H1 (cell line): ENCODE measurements around the gene DCN. TPM values are rescaled to one million over a fixed set of nuclear protein-coding genes. Genes with fewer than 3 reads are reported as not detected.

Experiments used
- CTCF ChIA-PET: fragments of 300-600 bp; sonication (Branson Sonifier 250); formaldehyde crosslinking; loops from one replicate; lab custom pipeline; 2021; ENCODE audit not compliant: partially characterized antibody; lab: Charles Lee
- POLR2A ChIA-PET: fragments of 300-600 bp; sonication (Branson Sonifier 250); formaldehyde crosslinking; loops from one replicate; lab custom pipeline; 2021; ENCODE audit warnings: inconsistent platforms; ENCODE audit not compliant: partially characterized antibody; lab: Charles Lee
- DNase-seq, 2 experiments: peaks; one replicate each; pipeline versions ENCODE4 v3.0.0 to v3.0.0-alpha.2; 2010 to 2022; ENCODE audit warnings: low spot score in 2 of 2, low read depth in 1 of 2, mixed read lengths in 1 of 2
- FAIRE-seq: peaks from 2 replicates; lab custom pipeline; 2011; peaks lifted over from hg19 to GRCh38; lab: Jason Lieb, UNC
- H2AFZ ChIP-seq: 2 replicates; pipeline ENCODE4 v1.8.1; 2012; ENCODE audit warnings: low read length, inconsistent platforms
- H2AK5ac ChIP-seq: 2 replicates; pipeline ENCODE4 v1.6.1; 2013; ENCODE audit warnings: low read depth, low read length
- H2BK120ac ChIP-seq: replicated peaks from 2 replicates; pipeline ENCODE3; 2013; ENCODE audit warnings: low read depth, low read length, inconsistent platforms
- H2BK12ac ChIP-seq: 2 replicates; pipeline ENCODE4 v1.6.1; 2013; ENCODE audit warnings: low read depth, low read length
- H2BK15ac ChIP-seq: 2 replicates; pipeline ENCODE4 v1.6.1; 2013; ENCODE audit warnings: low read length
- H2BK20ac ChIP-seq: 2 replicates; pipeline ENCODE4 v1.6.1; 2013; ENCODE audit warnings: low read length
- H2BK5ac ChIP-seq: 2 replicates; pipeline ENCODE4 v1.6.1; 2013; ENCODE audit warnings: low read depth, low read length
- H3K14ac ChIP-seq: 2 replicates; pipeline ENCODE4 v1.6.1; 2013; ENCODE audit warnings: inconsistent platforms; ENCODE audit not compliant: insufficient read length
- H3K18ac ChIP-seq: 2 replicates; pipeline ENCODE4 v1.6.1; 2013; ENCODE audit warnings: low read length; ENCODE audit errors: extremely low read depth
- H3K23ac ChIP-seq: 2 replicates; pipeline ENCODE4 v1.6.1; 2013; ENCODE audit warnings: inconsistent platforms; ENCODE audit not compliant: insufficient read length
- H3K23me2 ChIP-seq: 2 replicates; pipeline ENCODE4 v1.6.1; 2013; ENCODE audit warnings: low read depth, low read length
- H3K27ac ChIP-seq: 2 replicates; pipeline ENCODE4 v1.6.1; 2011; ENCODE audit warnings: low read depth, low read length, inconsistent platforms
- H3K27me3 ChIP-seq, 4 experiments: replicated peaks in 1 of 4; 1 replicate in 1 of 4; 2 replicates in 3 of 4; pipeline versions ENCODE4 v1.6.1 to v1.8.1; 2011 to 2013; ENCODE audit warnings: low read length in 3 of 4, mild to moderate bottlenecking in 3 of 4, inconsistent platforms in 2 of 4, mixed read lengths in 2 of 4, moderate library complexity in 1 of 4; ENCODE audit not compliant: control insufficient read depth in 3 of 4, insufficient read depth in 3 of 4; ENCODE audit errors: extremely low read depth in 1 of 4
- H3K36me3 ChIP-seq, 4 experiments: 2 replicates each; pipeline versions ENCODE4 v1.6.1 to v1.8.1; 2011 to 2013; ENCODE audit warnings: mild to moderate bottlenecking in 4 of 4, low read length in 3 of 4, moderate library complexity in 2 of 4, control low read depth in 1 of 4, inconsistent platforms in 1 of 4; ENCODE audit not compliant: insufficient read depth in 4 of 4, control insufficient read depth in 2 of 4
- H3K4ac ChIP-seq: replicated peaks from 2 replicates; pipeline ENCODE3; 2013; ENCODE audit warnings: low read length, low read depth, mixed read lengths, inconsistent platforms; ENCODE audit not compliant: insufficient read length
- H3K4me1 ChIP-seq, 4 experiments: replicated peaks in 1 of 4; 1 replicate in 1 of 4; 2 replicates in 3 of 4; pipeline versions ENCODE4 v1.6.1 to v1.8.1; 2011 to 2013; ENCODE audit warnings: low read length in 3 of 4, inconsistent platforms in 2 of 4, mixed read lengths in 1 of 4; ENCODE audit not compliant: insufficient read depth in 4 of 4, control insufficient read depth in 3 of 4
- H3K4me2 ChIP-seq, 2 experiments: 2 replicates each; pipeline versions ENCODE4 v1.6.1 to v1.8.1; 2011 to 2013; ENCODE audit warnings: low read depth in 2 of 2, low read length in 2 of 2, control low read depth in 1 of 2, inconsistent platforms in 1 of 2, mild to moderate bottlenecking in 1 of 2; ENCODE audit not compliant: insufficient read depth in 1 of 2
- H3K4me3 ChIP-seq, 4 experiments: fragments of 200-600, 300-600 bp in 1 of 4; sonication (generic), shearing (Covaris generic), sonication (Bioruptor Twin) in 1 of 4; 2 replicates each; pipeline versions ENCODE4 v1.5.1 to v1.8.1; 2011 to 2016; ENCODE audit warnings: low read length in 4 of 4, low read depth in 3 of 4, control low read depth in 2 of 4, inconsistent platforms in 2 of 4, mild to moderate bottlenecking in 2 of 4, mixed read lengths in 1 of 4, moderate library complexity in 1 of 4; ENCODE audit not compliant: insufficient read depth in 2 of 4; ENCODE audit errors: extremely low read depth in 1 of 4
- H3K56ac ChIP-seq: replicated peaks from 2 replicates; pipeline ENCODE3; 2013; ENCODE audit warnings: low read depth, mild to moderate bottlenecking, mixed read lengths, low read length, inconsistent platforms; ENCODE audit not compliant: insufficient read length
- H3K79me1 ChIP-seq: 2 replicates; pipeline ENCODE4 v1.6.1; 2013; ENCODE audit warnings: low read depth, low read length, control low read depth
- H3K79me2 ChIP-seq, 2 experiments: 2 replicates each; pipeline versions ENCODE4 v1.6.1 to v1.8.1; 2012 to 2013; ENCODE audit warnings: low read length in 2 of 2, mild to moderate bottlenecking in 2 of 2, inconsistent platforms in 1 of 2; ENCODE audit not compliant: insufficient read depth in 2 of 2, control insufficient read depth in 1 of 2
- H3K9ac ChIP-seq, 4 experiments: replicated peaks in 1 of 4; 1 replicate in 1 of 4; 2 replicates in 3 of 4; pipeline versions ENCODE4 v1.6.1 to v1.8.1; 2011 to 2013; ENCODE audit warnings: low read depth in 3 of 4, low read length in 3 of 4, control low read depth in 2 of 4, mild to moderate bottlenecking in 2 of 4, moderate library complexity in 2 of 4, inconsistent platforms in 1 of 4; ENCODE audit errors: extremely low read depth in 1 of 4
- H3K9me3 ChIP-seq, 2 experiments: 2 replicates each; pipeline versions ENCODE4 v1.6.1 to v1.8.1; 2012 to 2013; ENCODE audit warnings: mild to moderate bottlenecking in 2 of 2, moderate library complexity in 2 of 2, control low read depth in 1 of 2, inconsistent platforms in 1 of 2, low read depth in 1 of 2, low read length in 1 of 2, mixed read lengths in 1 of 2; ENCODE audit not compliant: insufficient read depth in 2 of 2
- H4K20me1 ChIP-seq, 2 experiments: replicated peaks in 1 of 2; 2 replicates each; pipeline versions ENCODE3 to v1.8.1; 2011 to 2013; ENCODE audit warnings: inconsistent platforms in 2 of 2, low read length in 2 of 2, mild to moderate bottlenecking in 1 of 2; ENCODE audit not compliant: insufficient read depth in 2 of 2, control insufficient read depth in 1 of 2
- H4K5ac ChIP-seq: 2 replicates; pipeline ENCODE4 v1.6.1; 2013; ENCODE audit warnings: low read length, low read depth, mixed read lengths, inconsistent platforms; ENCODE audit not compliant: insufficient read length
- H4K8ac ChIP-seq: 2 replicates; pipeline ENCODE4 v1.8.0; 2013; ENCODE audit warnings: mild to moderate bottlenecking, moderate library complexity, low read length, inconsistent platforms; ENCODE audit not compliant: insufficient read depth; ENCODE audit errors: extremely low read depth
- H4K91ac ChIP-seq: replicated peaks from 2 replicates; pipeline ENCODE3; 2013; ENCODE audit warnings: low read length, mixed read lengths, inconsistent platforms; ENCODE audit not compliant: insufficient read length
- CEBPB ChIP-seq: IDR thresholded peaks from 2 replicates; pipeline ENCODE4 v1.6.1; 2012; ENCODE audit warnings: low read depth, low read length
- EZH2 ChIP-seq: fragments of 200-600 bp; sonication (generic); IDR thresholded peaks from 2 replicates; pipeline ENCODE4 v1.7.1; 2012; ENCODE audit warnings: low read depth, mild to moderate bottlenecking, moderate library complexity, low read length, inconsistent platforms; ENCODE audit not compliant: severe bottlenecking
- GABPA ChIP-seq: IDR thresholded peaks from 2 replicates; pipeline ENCODE4 v1.6.1; 2011; ENCODE audit warnings: mild to moderate bottlenecking, low read length, moderate library complexity, borderline replicate concordance; ENCODE audit not compliant: insufficient read depth
- HDAC6 ChIP-seq: IDR thresholded peaks from one replicate; pipeline ENCODE4 v1.7.1; 2012; ENCODE audit warnings: low read depth, mild to moderate bottlenecking, inconsistent platforms, low read length, moderate library complexity
- JUN ChIP-seq: IDR thresholded peaks from 2 replicates; pipeline ENCODE4 v1.6.1; 2011; ENCODE audit warnings: low read depth, mild to moderate bottlenecking, improper control_type of control experiment, low read length
- NANOG ChIP-seq: IDR thresholded peaks from 2 replicates; pipeline ENCODE4 v1.6.1; 2011; ENCODE audit warnings: low read length, low read depth, mild to moderate bottlenecking, inconsistent platforms; ENCODE audit not compliant: insufficient read depth, poor library complexity, severe bottlenecking
- RAD21 ChIP-seq, 2 experiments: IDR thresholded peaks in 1 of 2; conservative IDR thresholded peaks in 1 of 2; 2 replicates each; pipeline ENCODE4 v1.6.1; 2011; ENCODE audit warnings: low read depth in 2 of 2, low read length in 2 of 2, improper control_type of control experiment in 1 of 2, inconsistent platforms in 1 of 2, mild to moderate bottlenecking in 1 of 2, moderate library complexity in 1 of 2
- SP1 ChIP-seq: IDR thresholded peaks from 2 replicates; pipeline ENCODE4 v1.6.1; 2011; ENCODE audit warnings: low read depth, low read length
- TEAD4 ChIP-seq: IDR thresholded peaks from 2 replicates; pipeline ENCODE4 v1.6.1; 2012; ENCODE audit warnings: low read depth, low read length, inconsistent platforms, mixed read lengths
- WGBS, 2 experiments: shearing (Covaris generic) in 1 of 2; methylation state at CpG; one replicate each; pipeline versions ENCODE4 v1.1.6 to v1.1.7; 2013 to 2015; ENCODE audit warnings: low lambda C conversion rate in 2 of 2, mixed read lengths in 2 of 2, inconsistent platforms in 1 of 2, low coverage in 1 of 2, missing lambda C conversion rate in 1 of 2; ENCODE audit not compliant: insufficient replicate concordance in 2 of 2, insufficient coverage in 1 of 2, insufficient read length in 1 of 2; ENCODE audit errors: extremely low coverage in 1 of 2, missing lambda C conversion rate in 1 of 2; 5-methylcytosine and 5-hydroxymethylcytosine counted together
- polyA plus RNA-seq, 7 experiments: library from polyadenylated mRNA; depleted of rRNA in 3 of 7; stranded (reverse) in 5 of 7; unstranded in 2 of 7; fragments of >200 nt in 5 of 7; fragments of 200-250 nt in 2 of 7; gene quantifications; 1 replicate in 5 of 7; 2 replicates in 1 of 7; 4 replicates in 1 of 7; pipeline versions ENCODE4 v1.2.1 to v1.2.3, GENCODE V29; 2011 to 2013; ENCODE audit warnings: missing spikeins in 2 of 7, mixed read lengths in 2 of 7
- total RNA-seq: library from RNA; stranded (reverse); fragmentation: NEBNext Ultra II Directional; extraction: Animal tissue kit (Norgen Biotek cat#: 25700); gene quantifications from 2 replicates; pipeline ENCODE4 v1.2.1, GENCODE V29; 2021
- TF ChIP-seq, protein P1 (sequence below): IDR thresholded peaks from 2 replicates; pipeline ENCODE4 v1.6.1; 2011; ENCODE audit warnings: low read length, improper control_type of control experiment
- TF ChIP-seq, protein P2 (sequence below): IDR thresholded peaks from 2 replicates; pipeline ENCODE4 v1.6.1; 2012; ENCODE audit warnings: inconsistent platforms
- TF ChIP-seq, protein P3 (sequence below): IDR thresholded peaks from 2 replicates; pipeline ENCODE4 v1.6.1; 2012; ENCODE audit warnings: inconsistent platforms

DCN gene
- total and polyA plus RNA-seq, 2 of the 8 experiments (the other 6 are each of a cell fraction or from before 2014, with no cell fraction given): not detected

DNA sequence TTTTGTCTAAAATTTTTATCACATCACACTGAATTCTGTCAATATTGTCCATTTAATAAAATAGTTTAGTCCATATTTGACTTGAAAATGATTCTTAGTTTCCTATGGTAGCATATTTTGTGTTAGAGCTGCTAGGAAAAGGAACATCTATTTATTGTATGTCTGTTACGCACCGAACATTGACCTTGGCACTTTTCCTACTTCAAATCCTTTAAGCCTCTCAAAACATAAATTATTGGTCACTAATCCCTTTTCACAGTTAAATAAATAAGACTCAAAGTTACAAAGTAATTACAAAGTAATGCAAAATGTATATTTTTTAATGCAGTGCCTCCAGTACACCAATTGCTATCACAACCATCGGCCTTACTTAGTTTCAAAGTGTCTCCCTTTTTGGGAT lies 28.5 kb downstream of the DCN start:
- H3K4me2 ChIP-seq: no peak overlapping the region
- no peak overlapping the region for H4K5ac ChIP-seq
- H2AK5ac ChIP-seq: no peak overlapping the region
- 99% methylated on average over 3 of the region's 3 CpGs; no CpG with 5 or more reads in 1 of the 2 experiments for WGBS, 2 experiments
- ChIA-PET POLR2A (no interaction called here), CTCF (interaction anchor here (0.9 to 1.0 kb wide), 2 partner anchors 16 to 46 kb away, joined by 3 read pairs; no protein-coding TSS in a partner anchor)
- H3K36me3 ChIP-seq: no peaks in the 10 kb centered on the region
- H3K9ac ChIP-seq: no peak overlapping the region
- no peak overlapping the region for H2BK5ac ChIP-seq
- H4K8ac ChIP-seq: no peak overlapping the region
- H2BK12ac ChIP-seq: no peak overlapping the region
- H3K27me3 ChIP-seq: no peaks in the 10 kb centered on the region
- no peak for FAIRE-seq
- H3K18ac ChIP-seq: no peak overlapping the region
- H3K14ac ChIP-seq: no peak overlapping the region
- no peak overlapping the region for H3K4ac ChIP-seq
- H2BK120ac ChIP-seq: no peak overlapping the region
- H3K4me3 ChIP-seq: no peak overlapping the region
- H3K23ac ChIP-seq: no peak overlapping the region
- no peak overlapping the region for H2BK20ac ChIP-seq
- no peaks in the 10 kb centered on the region for H3K4me1 ChIP-seq
- no peaks in the 10 kb centered on the region for H3K23me2 ChIP-seq
- no peak for DNase-seq
- no peaks in the 10 kb centered on the region for H3K9me3 ChIP-seq
- no peaks in the 10 kb centered on the region for H3K79me1 ChIP-seq
- H3K27ac ChIP-seq: no peak overlapping the region
- no peaks in the 10 kb centered on the region for H4K20me1 ChIP-seq
- H2BK15ac ChIP-seq: no peak overlapping the region
- no peak overlapping the region for H2AFZ ChIP-seq
- H3K79me2 ChIP-seq: no peaks in the 10 kb centered on the region
- no peak overlapping the region for H3K56ac ChIP-seq
- H4K91ac ChIP-seq: no peak overlapping the region
- no peak for TF ChIP-seq TEAD4
- TF ChIP-seq, protein P1, sequence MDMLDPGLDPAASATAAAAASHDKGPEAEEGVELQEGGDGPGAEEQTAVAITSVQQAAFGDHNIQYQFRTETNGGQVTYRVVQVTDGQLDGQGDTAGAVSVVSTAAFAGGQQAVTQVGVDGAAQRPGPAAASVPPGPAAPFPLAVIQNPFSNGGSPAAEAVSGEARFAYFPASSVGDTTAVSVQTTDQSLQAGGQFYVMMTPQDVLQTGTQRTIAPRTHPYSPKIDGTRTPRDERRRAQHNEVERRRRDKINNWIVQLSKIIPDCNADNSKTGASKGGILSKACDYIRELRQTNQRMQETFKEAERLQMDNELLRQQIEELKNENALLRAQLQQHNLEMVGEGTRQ: no peak
- TF ChIP-seq RAD21 (IDR thresholded peaks at IDR 0.05 in 1 of 2, conservative IDR thresholded peaks at IDR 0.05 in 1 of 2; ENCODE audit: low read depth in 2 of 2, low read length in 2 of 2): no peak
- TF ChIP-seq CEBPB: no peak
- no peak for TF ChIP-seq GABPA
- no peak for TF ChIP-seq EZH2
- no peak for TF ChIP-seq HDAC6
- TF ChIP-seq SP1: no peak
- TF ChIP-seq, protein P2, sequence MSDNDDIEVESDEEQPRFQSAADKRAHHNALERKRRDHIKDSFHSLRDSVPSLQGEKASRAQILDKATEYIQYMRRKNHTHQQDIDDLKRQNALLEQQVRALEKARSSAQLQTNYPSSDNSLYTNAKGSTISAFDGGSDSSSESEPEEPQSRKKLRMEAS: no peak
- no peak for TF ChIP-seq NANOG
- no peak for TF ChIP-seq JUN
- TF ChIP-seq, protein P3, sequence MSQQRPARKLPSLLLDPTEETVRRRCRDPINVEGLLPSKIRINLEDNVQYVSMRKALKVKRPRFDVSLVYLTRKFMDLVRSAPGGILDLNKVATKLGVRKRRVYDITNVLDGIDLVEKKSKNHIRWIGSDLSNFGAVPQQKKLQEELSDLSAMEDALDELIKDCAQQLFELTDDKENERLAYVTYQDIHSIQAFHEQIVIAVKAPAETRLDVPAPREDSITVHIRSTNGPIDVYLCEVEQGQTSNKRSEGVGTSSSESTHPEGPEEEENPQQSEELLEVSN: no peak
